HG03520 (cell line): ENCODE data around the gene CACNA1B.
"Not testable (repeated sequence)": the region's sequence is repeated elsewhere in the genome, so short reads cannot be mapped to it uniquely, and the experiment has no call there.

ENCODE experiments used
- ATAC-seq: cut with Tn5 transposase; IDR thresholded peaks from one replicate; pipeline ENCODE4 v1.9.1; 2021; ENCODE audit warnings: mild to moderate bottlenecking, moderate library complexity; ENCODE audit not compliant: unreplicated experiment

CACNA1B gene

DNA sequence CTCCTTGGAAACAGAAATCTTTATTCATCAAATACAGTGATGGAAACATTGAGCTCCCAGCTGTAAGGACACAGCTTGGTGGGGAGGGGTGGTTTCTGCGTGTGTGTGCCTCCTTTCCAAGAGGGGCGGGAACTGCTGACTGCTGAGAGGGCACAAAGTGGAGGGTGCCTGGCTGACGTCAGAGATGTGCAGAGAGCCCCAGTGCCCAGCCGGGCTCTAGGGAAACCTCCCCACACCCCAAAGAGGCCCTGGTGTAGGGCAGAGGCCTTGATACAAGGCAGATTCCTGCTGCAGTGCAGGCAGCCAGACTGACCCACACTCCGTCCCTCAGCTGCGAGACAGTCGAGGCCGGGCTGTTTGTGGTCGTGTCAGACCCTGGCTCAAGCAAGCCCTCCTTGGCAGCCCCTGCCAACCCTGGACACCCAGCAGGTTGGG, 191.0 kb downstream of the CACNA1B start:
- ATAC-seq, result no peak

DNA sequence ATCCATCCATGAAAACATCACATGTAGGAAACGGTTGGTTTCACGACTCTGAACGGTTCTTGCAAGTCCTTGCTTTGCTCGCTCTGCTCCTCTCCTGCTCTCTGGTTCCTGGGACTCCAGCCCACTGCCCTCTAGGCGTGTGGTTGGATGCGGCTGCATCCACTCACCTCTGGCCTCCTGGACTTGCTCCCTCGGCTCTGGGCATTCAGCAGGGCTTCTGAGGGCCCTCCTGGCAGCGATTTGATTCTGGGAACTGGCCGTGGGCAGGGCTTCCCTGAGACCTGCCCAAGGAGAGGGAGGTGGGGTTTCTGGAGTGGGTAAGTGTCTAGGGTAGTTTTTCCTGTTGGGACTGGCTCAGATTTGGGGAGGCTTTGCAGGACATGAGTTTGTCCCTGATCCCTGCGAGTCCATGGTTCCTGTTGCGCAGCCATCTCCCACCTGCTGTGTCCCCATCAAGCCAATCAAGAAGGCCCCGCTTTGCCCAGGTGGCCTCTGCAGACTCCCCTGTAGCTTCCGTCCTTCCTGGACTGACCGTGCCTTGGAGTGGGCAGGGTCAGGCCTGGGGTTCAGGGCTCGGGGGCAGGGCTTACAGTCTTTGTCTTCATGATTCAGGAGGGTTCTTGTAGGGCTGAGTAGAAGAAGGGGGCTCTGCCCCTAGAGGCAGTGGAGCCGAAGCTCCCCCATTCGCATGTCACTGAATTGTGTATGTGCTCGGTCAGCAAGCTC, 192.3 kb downstream of the CACNA1B start:
- no peak for ATAC-seq

DNA sequence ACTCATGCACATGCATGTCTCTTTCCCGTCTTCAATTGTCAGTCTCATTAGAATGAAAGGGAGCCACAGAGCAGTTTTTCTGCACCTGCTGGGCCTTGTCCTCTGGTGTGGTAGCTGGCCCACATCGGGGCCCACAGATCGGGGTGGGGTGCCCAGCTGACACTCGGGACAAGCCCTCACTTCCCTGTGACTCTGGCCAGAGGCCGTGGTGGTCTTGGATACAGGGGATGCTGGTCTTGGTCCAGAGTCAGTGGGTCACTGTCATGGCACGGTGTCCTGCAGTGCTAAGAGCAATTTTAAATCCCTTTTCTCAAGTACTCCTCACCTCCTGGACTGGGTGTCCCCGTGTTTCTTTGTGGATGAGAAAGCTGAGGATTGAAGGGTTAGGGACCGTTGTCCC, 193.2 kb downstream of the CACNA1B start:
- ATAC-seq, result no peak

DNA sequence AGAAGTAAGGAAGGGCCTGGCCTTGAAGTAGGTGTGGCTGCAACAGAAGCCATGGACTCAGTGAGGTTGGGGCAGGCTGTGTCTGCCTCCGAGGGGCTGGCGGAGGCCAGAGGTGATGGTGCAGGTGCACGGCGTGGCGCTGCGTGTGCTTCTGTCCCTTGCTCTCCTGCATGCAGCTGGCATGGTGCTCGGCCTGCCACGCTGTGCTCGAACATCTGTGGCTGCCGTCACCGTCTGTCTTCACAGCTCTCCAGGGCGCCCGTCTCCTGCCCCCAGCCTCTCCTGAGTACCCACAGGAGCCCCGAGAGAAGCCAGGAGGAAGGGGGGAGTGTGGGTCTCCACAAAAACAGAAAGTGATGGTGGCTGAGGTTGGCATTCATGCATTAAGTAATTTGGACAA, 193.7 kb downstream of the CACNA1B start:
- no peak for ATAC-seq

DNA sequence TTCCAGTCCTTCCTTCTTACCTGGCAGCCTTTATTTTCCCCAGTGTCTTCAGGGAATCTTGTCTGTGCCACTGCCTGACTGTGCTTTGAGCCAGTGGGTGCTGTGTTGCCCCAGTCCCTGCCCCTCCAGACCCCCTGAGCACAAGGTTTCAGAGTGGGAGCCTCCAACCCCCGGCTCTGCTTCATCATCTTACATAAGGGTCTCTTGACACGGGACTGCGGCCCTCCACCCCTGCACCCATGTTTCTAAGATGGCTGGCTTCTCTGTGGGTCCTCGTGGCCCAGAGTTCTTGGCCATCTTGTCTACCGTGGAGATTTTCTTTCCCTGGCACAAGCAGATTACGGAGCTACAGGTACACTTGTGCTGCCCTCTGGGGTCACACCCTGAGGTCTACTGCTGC, 194.1 kb downstream of the CACNA1B start:
- ATAC-seq, result no peak

- no peak for ATAC-seq
Measured at GRCh38 chr9:138072161-138072842, 194.7 kb downstream of the CACNA1B start.

- no peak for ATAC-seq
Measured at GRCh38 chr9:138072897-138073296, 195.3 kb downstream of the CACNA1B start.

- ATAC-seq, result no peak
Measured at GRCh38 chr9:138073408-138073807, 195.8 kb downstream of the CACNA1B start.

DNA sequence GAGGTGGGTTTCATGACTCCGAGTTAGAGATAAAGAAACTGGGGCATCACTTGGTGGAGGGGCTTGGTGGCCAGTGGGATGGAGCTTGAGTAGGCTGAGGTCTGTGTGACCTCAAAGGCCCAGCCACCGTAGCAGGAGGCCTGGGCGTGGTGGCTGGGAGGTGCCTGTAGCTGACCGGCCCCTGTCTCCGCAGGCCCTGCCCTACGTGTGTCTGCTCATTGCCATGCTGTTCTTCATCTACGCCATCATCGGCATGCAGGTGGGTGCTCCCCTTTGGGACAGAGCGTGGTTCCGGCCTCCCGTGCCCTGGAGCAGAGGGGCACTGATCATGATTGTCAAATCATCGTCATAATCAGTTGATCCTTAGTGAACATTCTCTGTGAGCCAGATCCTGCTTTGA, 196.2 kb downstream of the CACNA1B start:
- ATAC-seq, result no peak

DNA sequence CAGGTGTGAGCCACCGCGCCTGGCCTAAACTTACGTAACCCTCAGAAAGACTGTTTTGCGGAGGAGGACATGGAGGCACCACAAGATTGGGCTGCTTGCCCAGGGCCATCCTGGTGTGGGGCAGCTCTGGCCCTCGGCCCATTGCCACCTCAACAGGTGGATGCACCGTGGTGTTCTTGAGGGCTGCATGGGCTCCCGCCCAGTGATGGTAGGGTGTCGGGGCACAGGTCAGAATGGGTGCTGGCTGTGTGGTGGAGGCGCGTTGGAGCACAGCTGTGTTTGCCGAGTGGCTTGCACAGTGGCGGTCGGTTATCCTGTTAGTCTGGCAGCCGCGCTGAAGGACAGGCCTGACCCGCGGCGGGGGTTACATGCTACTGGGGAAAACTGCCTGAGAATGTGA, 196.9 kb downstream of the CACNA1B start:
- no peak for ATAC-seq

DNA sequence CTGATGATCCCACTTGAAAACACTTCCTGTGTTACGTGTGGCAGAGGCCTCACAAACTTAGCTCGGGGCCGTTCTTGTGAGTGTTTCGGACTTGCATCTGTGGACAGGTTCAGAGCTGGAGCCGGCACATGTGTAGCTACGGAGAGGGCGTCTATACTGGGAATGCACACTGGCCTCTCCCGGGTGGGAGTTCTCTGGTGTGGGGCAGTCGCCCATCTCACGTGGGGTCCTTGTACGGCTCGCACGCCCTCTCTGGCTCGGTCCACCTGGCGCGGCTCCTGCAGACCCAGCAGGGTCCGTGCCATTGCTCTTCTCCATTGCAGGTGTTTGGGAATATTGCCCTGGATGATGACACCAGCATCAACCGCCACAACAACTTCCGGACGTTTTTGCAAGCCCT, 197.9 kb downstream of the CACNA1B start:
- ATAC-seq, result no peak

DNA sequence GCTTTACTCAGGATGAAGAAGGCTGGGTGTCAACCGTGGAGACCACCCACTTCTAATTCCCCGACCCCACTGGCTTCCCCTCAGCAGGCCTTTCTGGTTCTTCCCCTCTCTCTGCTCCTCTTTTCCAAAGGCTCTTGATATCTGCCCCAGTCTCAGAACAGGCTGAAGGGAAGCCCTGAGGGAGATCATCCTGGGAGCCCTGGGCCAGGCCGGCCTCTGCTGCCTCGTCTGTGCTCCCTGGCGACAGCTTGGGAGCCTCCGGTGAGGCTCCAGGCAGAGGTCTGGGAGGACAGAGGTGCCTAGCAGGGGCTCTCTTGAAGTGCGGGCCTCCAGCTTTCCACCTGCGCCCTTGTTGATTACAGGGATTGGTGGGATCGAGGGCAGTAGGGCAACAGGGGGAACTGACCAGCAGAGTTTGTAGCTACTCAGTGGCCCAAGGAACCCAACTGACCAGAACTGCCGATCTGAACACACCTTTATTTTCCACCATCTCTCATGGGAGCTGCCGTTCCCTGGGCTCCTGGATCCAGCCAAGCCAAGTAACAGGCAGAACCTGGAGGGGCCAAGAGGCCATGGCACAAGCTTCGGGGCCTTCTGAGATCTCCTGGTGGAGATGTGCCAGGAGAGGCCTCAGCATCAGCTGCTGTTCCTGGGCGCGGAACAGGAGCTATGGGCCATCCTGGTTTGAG, 198.5 kb downstream of the CACNA1B start:
- no peak for ATAC-seq

- ATAC-seq, result no peak
Measured at GRCh38 chr9:138076650-138077009, 199.0 kb downstream of the CACNA1B start.

- ATAC-seq, result no peak
Measured at GRCh38 chr9:138077126-138077525, 199.5 kb downstream of the CACNA1B start.

DNA sequence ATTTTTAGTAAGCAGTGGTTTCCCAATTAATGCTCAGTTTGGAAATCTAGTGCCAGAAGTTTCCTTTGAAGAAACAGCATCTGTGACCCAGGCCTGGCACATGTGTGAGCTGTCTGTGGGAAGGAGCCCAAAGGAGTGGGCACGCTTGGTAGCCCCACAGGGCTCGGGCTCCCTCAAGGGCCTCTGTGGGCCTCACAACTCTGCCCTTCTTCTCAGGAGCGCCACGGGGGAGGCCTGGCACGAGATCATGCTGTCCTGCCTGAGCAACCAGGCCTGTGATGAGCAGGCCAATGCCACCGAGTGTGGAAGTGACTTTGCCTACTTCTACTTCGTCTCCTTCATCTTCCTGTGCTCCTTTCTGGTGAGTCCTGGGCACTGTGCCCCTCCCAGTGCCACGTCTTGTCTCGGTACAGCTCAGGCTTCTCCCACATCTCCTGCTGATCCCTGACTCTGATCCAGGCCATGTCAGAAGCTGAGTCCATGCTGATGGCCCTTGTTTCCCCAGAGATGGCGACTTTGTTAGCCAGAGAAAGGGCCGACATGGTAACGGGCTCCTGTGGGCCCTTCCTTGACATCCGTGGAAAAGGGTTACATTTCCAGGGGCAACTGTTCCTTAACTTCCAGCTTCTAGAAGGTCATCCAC, 200.4 kb downstream of the CACNA1B start:
- ATAC-seq, result no peak

DNA sequence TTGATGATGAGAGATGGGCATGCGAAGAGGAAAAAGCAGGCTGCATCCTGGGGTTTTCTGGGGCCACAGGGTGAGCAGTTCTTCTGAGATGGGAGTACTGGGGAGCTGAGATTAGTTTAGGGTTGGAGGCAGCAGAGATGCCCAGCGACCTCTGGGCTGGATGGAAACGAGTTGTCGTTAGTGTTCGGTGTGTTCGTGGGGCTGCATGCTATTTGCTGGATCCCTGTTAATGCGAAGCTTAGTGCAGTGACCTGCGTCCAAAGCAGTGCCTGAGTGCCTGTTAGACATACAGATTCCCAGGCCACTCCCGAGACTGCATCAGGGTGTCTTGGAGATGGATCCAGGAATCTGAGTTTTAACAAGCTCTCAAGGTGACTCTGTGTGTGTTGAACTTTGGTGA, 201.3 kb downstream of the CACNA1B start:
- ATAC-seq, result no peak

- ATAC-seq, result no peak
Measured at GRCh38 chr9:138080979-138081378, 203.4 kb downstream of the CACNA1B start.

DNA sequence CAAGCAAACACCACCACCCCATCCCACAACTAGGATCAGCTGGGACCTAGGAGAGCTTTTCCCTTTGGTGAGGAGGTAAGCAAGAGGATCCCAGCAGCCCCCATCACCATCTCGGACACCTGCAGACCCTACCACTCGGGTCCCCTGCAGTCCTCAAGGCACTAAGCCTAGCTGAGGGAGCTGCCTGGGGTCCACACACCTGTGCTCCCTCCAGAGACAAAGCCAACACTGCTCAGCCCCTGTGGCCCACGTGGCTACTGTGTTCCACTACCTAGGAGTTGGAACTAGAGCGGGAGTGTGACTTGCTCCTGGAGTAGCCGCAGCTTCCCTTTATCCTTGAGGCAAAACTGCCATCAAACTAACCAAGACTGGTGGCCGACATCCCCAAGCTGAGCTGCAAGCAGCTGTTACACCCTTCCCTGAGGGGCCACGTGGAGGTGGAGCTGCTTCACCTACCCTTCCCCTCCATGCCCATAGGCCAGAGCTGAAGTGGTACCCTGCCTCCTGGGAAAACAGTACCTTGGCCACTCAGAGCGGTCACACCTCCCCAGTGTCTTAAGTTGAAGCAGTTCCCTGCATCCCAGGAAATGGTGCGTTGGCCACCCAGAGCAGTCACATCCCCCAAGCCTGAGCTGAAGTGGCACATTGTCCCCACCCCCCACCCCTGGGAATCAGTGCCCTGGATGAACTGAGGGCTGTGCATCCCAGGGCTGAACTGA, 205.5 kb downstream of the CACNA1B start:
- ATAC-seq, result no peak

DNA sequence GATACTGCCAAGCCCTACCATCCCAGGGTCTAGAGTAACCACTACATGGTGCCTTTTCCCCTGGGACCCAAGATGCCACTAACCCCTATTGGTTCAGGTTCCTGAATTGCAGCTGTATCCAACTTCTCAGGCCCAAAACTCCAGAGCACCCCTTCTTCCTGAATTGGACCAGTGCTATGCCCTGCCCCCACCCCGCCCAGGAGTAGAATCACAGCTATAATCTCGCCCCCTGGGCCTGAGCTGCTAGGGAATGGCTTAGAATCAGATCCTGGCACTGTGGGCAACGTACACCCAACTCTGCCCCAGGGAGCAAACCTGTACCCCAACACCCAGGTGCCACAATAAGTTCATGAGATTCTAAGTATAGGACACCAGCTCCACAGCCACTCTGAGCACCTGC, 206.3 kb downstream of the CACNA1B start:
- ATAC-seq, result no peak

DNA sequence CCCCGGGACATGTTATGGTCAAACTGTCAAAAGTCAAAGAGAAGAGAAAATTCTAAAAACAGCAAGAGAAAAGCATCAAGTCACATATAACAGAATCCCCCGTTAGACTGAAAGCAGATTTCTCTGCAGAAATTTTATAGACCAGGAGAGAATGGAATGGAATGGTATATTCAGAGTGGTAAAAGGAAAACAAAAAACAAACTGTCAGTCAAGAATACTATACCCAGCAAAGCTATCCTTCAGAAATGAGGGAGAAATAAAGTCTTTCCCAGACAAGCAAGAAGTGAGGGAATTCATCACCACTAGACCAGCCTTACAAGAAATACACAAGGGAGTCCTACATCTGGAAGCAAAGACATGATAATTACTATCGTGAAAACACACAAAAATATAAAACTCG, 208.0 kb downstream of the CACNA1B start:
- no peak for ATAC-seq

GRCh38 chr9:138092057-138092456, 214.5 kb downstream of the CACNA1B start:
- ATAC-seq, result not testable (repeated sequence)
